GM18907 (cell line): Measurements from ENCODE around the gene CAMTA1.
"Not testable (repeated sequence)": the region's sequence is repeated elsewhere in the genome, so short reads cannot be mapped to it uniquely, and the experiment has no call there.

ENCODE experiments used
- ATAC-seq: cut with Tn5 transposase; IDR thresholded peaks from one replicate; pipeline ENCODE4 v1.9.1; 2021; ENCODE audit warnings: mild to moderate bottlenecking, moderate library complexity; ENCODE audit not compliant: unreplicated experiment

CAMTA1 gene

DNA sequence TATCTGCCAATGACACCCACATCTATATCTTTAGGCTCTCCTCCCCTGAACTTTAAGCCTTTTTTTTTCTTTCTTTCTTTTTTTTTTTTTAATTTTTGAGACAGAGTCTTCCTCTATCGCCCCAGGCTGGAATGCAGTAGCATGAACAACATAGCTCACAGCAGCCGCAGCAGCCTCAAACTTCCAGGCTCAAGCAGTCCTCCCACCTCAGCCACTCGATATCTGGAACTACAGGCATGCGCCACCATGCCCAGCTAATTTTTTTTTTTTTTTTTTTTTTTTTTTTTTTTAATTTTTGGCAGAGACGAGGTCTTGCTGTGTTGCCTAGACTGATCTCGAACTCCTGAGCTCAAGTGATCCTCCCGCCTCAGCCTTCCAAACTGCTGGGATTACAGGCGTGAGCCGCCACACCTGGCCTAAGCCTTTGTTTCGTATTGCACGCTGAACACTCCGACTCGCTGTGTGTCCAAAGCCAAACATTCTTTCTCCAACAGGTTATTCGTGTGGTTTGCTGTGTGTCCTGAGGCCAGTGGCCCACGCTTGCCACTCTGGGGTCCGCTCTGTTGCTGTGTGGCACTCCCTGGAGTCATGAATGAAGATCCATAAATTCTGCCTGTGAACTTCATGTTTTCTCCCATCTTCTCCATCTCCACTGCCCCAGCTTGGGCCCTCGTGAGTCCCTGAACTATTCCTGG, 119.4 kb downstream of the CAMTA1 start:
- ATAC-seq, result no peak

DNA sequence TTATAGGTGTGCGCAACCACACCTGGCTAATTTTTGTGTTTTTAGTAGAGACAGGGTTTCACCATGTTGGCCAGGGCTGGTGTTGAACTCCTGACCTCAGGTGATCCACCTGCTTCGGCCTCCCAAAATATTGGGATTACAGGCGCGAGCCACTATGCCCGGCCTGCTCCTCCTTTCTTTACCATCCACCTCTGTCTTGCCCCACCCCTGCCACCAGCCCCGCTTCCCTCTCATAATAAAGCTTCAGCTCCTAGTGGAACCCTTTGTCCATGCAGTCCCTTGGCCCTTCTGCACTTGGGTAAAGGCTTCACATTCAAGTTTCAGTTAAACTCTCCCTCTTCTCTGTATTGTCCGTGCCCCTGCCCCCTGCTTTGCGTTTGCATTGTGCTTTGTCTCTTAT, 120.1 kb downstream of the CAMTA1 start:
- no peak for ATAC-seq

DNA sequence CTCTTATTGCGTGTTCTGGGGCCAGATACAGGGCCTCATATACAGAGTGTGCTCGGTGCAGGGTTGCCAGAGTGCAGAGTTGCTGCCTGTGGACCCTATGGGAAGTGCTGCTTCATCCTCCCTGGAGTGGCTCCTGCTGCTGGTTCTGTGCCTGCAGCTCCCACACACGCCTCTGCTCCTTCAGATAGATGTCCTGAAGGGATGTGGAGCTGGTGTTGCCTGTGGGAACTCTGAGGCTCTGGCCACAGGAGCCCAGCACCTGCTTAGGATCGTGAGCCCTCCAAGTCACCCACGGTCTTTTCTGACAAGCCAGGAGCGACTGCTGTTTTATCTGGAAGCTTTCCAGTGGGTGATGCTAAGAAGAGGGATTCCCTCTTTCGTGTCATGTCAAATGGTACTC, 120.5 kb downstream of the CAMTA1 start:
- no peak for ATAC-seq

DNA sequence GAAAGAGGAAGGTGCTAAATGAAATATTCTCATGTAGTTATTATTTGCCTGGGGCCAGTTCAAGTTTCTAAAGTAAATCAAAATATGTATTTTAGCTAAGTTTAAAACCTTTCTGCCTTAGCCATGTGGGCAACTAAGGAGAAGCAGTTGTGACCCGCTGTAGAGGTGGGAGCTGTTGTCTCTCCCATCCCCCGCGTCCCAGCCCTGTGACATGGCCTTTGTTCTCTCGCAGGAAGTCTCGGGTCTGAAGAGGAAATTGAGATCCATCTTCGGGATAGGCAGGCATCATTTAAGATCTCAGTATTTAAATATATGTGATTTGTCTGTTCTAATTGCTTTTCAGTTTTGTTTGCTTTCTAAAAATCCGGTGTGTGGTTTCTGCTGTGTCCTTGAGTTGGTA, 121.5 kb downstream of the CAMTA1 start:
- no peak for ATAC-seq

DNA sequence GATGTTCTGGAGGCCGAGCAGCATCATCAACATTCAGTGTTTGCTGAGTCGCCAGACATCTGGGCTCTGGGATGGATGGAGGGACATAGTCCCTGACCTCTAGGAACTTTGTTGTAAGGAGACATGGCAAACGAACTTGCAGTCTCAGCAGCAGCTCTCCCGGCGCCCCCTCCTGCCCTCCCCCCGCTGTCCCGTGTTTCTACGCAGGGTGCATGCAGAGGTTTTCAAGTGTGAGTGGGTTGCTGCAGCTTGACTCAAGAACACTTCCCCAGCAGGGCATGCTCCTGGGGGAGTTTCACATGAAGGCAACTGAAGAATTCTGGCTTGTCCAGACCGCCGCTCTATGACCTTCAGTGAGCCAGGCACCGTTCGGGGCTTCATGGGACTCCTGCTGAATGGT, 121.9 kb downstream of the CAMTA1 start:
- no peak for ATAC-seq

DNA sequence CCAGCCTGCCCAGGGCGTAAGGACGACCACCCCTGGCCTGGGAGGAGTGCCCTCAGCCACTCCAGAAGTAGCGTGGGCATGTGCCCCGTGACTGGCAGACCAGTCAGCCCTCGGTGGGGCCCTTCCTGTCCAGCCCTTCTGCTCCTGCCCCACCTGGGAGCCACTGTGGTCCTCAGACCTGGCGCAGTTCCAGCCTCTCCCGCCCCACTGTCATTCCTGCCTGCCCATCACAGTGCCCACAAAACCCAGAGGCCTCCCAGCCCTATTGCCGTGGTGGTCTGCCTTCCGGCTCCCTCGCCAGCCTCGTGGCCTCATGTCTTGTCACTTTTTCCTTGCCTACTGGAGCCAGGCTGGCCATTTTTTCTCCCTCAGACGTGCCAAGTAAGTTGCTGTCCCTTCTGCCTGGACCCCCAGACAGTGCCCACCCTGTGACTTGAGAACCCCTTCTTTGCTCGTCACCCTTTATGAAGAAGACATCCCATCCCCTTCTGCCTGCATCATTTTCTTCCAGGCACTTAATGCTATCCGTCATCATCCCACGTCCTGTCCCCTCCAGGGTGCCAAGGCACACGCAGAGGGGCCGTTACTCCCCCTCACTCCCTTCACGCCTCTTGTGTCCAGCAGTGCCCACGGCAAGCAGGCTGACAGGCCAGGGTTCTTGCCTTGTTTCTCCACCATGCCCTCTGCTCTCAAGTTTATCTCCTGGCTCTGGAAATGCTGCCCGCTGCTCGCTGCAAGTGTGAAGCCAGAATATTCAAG, 122.6 kb downstream of the CAMTA1 start:
- no peak for ATAC-seq

DNA sequence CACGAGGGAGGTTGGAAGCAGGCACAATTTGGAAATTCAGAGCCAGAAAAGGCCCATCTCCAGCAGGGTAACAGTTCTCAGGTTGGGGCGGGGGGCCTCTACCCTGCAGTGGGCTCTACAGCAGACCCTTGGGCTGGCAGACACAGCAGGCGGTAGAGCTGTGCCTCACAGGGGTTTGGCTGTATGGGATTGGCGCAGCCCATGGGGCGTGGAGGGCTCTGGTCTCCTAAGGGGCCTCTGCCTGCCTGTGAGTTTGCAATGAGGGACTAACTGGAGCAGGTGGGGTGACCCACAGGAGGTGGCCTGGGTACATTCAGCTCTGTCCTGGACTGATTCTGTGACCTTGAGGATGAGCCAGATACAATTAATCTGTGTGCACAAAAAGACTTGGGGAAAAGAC, 124.1 kb downstream of the CAMTA1 start:
- no peak for ATAC-seq

DNA sequence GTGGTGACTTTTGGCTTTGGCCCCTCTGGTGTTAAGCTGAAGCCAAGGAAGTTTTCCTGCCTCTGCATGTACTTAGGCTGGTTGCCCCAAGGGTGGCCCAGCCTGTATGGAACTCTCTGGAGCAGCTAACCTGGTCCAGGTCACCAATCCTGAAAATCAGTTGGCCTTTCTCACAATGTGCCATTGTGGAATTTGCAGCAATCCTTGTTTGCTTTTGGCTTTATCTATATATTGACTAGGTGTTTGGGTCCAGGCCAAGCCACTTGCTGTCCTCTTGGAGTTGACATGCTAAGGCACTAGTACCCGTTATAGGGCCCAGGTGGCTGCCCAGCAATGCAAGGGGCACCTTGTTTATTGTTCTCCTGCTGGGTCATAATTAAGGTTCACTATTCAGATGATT, 124.6 kb downstream of the CAMTA1 start:
- ATAC-seq, result no peak

DNA sequence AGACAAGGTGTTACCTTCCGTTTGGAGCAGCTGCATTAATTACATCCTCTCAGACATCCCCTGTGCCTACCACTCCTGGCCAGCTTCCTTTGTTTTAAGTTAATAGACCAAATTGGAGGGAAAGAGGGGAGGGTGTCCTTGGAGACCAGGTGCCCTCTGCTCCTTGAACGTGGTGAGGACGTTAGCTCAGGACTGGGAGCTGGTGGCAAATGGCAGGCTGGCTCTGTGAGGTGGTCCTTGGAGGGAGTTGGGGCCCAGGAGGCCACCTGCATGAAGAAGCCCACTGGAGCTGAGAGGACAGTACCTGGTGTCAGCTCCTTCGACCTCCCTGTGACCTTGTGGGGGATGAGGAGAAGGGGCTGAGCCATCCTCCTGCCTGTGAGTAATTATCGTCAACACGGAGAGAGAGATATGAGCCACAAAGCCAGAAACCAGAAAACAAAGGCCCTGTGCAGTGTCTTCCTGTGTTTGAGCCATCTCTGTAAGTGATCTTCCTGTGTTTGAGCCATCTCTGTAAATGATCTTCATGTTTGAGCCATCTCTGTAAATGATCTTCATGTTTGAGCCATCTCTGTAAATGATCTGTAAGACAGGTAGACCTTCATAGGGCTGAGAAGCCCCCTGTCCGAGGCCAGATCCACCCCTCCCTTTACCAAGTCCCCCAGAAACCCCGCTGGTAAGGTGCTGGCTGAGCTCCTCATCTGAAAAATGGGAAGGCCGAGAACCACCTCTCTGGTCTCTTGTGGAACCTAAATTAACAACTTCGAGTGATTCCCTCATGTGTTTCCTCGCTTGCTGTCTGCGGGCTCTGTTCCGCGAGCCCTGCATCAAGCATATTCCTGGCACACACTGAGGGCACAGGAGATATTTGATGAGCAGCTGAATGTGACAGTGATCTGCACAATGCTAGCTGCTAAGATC, 126.0 kb downstream of the CAMTA1 start:
- no peak for ATAC-seq

DNA sequence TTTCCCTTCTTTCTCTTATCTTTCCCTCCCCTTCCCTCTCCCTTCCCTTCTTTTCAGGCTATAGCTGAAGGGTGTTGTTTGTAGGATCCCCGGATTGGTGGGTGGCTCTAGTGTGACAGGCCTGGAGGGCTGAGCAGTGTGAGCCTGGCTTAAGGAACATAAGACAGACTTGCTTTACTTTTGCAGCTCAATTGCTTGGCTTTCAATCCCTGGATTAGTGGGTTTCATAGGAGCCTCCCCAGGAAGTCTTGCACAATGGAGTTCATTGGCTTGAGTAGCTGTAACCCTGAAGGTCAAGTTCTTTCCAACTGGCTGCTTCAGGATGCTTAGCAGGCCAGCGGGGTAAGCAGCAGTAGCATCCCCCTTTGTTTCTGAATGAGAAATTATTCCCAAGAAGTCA, 126.7 kb downstream of the CAMTA1 start:
- ATAC-seq, result no peak

DNA sequence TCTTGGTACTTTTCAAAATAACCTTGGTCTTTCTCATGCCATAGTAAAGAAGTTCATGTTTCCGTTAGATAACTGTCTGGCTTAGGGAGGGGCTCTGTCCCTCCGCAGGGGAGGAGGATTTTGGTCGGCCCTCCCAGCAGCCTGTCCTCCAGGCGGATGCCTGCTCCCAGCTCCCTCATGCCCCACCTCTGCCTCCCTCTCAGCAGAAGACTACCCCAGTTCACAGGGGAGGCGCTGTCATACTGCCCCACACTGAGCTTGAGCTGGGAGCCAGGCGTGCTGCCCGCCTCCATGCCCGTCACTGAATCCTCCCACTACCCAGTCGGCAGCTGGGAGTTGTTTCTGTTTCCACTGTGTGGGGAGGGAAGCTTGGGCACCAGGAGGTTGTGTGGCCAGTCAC, 127.3 kb downstream of the CAMTA1 start:
- no peak for ATAC-seq

DNA sequence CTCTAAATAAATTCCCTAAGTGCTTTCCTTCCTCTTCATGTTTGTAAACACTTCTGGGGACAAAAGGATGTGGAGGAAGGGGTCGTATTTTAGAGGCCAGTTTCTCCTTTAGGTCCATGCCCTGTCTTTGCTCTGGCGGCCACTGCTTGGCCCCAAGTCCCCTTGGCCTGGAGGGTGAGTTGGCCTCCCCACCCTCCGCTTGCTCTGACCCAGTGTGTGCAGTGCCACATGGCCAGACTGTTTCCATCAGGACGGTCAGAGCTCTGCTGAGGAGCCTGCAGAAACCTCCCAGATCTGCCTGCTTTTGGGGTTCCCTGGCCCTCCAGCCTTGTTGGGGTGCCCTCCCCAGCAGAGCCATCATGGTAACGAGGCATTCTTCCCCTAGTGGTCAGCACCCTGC, 127.8 kb downstream of the CAMTA1 start:
- ATAC-seq, result no peak

DNA sequence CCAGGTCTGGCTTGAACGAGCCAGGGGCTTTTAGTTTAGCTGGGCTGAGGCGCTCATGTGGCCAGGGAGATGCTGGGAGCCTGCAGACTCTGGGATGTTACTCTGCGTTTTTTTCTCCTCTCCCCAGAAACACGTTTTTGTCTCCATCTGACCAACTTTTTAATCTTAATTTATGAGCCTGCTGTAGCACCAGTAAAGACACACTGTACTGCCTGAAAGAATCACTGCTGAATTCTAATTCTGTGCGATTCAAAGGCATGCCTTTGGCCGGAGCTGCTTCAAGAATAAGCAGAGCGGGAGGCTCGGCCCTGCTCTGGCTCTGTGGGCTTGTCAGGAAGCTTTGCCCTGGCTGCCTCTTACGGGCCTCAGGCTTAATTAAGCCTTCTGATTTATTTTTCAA, 129.5 kb downstream of the CAMTA1 start:
- ATAC-seq, result no peak

DNA sequence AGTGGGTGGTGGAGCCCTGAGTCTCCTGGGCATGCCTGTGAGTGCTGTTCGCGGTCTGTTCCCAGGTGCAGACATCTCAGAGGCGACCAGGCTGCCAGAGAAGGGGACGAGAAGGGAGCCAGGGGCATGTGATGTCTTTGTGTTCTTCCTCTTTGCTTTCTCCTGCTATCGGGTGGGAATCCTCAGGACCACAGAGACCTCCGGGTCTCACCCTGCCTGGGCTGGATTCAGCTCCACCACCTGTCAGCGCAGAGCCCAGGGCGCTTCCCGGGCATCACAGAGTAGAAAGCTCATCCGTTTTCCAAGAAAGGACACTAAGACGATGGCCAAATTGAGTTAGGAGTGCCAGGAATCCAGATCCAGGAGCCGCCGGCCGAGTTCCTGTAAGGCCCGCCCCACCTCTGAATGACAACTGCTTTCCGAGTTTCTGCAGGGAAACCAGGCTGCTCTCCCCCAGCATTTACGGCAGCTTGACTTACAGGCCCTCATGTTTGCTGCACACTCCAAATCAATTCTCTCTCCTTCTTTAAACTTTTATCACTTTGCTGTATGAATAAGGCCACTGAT, 130.8 kb downstream of the CAMTA1 start:
- ATAC-seq, result no peak

DNA sequence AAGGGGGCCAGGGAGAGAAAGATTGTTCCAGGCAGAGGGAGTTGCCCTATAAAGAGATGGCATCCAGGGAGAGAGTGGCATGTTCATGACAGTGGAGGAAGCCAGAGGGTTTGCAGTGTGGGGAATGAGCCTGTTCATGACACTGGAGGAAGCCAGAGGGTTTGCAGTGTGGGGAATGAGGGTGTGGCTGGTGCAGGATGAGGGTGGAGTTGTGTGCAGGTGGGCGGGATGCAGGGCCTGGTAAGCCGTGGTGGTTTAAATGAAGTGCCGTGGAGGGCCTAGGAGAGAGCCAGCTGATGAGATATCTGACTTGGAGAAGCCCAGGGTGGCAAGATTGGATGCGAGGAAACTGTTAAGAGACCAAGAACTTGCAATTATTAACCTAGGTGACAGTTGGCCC, 131.8 kb downstream of the CAMTA1 start:
- ATAC-seq, result no peak

DNA sequence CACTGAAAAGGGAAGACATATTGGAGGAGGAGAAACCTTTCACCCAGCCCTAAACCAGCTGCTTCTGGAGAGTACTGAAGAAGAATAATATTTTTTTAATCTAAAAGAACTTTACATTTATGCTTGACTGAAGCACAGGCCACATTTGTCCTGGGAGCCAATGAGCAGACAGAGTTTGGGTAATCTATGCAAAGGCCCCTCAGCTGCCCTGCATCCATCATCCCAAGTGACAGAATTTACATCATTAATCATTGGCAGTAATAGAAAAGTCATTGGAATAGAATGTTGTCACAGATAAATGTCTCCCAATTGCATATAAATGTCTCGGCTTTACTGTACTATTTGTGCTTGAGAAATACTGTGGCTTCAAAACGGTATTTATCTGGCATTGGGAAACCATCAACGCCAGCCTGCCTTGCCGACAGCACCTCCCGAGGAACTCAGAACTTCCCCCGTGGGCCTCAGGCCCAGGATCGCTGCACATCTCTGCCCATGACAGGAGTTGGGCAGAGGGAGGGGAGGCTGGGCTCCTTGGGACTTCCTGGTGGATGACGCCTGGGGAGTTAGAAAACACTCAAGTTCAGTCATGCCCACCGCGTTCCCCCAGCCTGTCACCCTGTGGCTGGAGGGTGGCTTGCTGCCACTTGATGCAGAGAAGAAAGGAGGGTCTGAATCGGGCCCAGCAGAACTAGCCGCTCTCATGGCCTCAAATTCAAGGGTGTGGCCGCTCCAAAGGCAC, 133.1 kb downstream of the CAMTA1 start:
- ATAC-seq, result no peak

DNA sequence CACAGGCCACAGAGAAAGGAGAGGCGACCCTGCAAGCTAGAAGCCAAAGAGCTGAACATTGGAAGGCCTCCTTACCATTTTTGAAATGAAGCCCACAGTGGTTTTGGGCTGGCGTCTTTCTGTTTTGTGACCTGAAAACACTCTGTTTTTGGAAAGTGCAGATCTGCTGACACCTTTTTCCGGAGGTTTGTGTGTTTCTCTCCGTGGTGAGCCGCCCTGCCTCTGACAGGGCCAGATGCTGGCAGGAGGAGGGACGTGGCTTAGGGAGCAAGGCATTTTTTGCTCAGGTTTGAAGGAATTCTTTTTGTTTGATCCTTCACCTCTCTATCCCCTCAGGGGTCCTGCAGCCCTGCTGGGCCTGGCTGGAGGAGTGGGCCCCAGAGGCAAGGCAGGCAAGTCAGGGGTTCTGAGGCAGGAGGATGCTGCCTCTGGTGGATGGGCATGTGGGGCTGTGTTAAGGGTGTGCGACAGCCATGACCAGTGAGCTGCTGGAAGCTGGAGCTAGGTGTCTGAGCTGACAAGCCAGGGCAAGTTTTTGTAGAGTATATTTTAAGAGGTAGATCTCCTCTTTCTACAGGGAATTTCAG, 133.8 kb downstream of the CAMTA1 start:
- ATAC-seq, result no peak

DNA sequence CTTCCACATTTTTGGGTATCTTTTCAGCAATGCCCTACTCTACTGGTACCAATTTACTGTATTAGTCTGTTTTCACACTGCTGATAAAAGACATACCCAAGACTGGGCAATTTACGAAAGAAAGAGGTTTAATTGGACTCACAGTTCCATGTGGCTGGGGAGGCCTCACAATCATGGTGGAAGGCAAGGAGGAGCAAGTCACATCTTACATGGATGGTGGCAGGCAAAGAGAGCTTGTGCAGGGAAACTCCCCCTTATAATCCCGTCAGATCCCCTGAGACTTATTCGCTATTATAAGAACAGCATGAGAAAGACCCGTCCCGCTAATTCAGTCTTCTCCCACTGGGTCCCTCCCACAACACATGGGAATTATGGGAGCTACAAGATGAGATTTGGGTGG, 136.3 kb downstream of the CAMTA1 start:
- ATAC-seq, result not testable (repeated sequence)

DNA sequence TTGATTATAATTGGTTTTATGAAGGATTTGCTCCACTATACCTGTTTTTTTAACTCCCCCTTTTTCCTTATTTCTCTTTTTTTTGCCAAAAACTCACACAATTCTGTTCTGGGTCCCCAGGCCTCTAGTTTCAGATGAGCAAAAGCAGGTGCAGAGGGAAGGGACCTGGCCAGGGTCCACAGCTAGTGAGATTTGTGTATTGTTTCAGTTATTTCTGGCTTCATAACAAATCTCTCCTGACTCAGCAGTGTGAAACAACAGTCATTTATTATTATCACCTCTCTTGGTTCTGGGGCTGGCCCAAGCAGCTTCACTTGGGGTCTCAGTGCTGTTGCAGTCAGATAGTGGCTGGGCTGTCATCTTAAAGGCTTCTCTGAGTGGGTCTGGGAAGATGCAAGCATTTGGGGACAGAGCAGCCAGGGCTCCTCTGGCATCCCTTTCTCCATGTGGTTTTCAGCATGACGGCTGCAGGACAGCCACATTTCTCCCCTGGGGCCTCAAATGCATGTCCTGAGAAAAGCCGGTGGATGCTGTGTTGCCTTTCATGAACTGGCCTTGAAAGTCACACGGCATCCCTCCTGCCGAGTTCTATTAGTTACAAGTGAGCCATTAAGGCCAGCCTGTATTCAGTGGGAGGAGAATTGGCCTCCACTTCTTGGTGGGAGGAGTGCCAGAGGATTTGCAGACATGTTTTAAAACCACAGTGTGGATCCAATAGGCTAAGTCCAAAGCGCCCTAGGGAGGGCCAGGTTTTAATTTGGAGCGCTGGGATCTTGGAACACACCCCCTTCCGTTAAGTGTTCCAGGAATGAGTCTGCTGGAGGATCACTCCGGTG, 137.1 kb downstream of the CAMTA1 start:
- ATAC-seq, result no peak
